Neural progenitor cell (in vitro differentiated cells): ENCODE measurements around the gene SLC27A1.

ENCODE experiments used
- CTCF ChIP-seq: fragments of 200-600 bp; sonication (generic); IDR thresholded peaks from 2 replicates; pipeline ENCODE4 v1.5.1; 2017; ENCODE audit warnings: antibody characterized with exemption, mild to moderate bottlenecking
- EZH2 ChIP-seq: fragments of 200-600 bp; sonication (generic); IDR thresholded peaks from 2 replicates; pipeline ENCODE4 v1.6.1; 2017; ENCODE audit warnings: antibody characterized with exemption, mild to moderate bottlenecking, moderate library complexity
- EZH2phosphoT487 ChIP-seq: fragments of 200-600 bp; sonication (generic); IDR thresholded peaks from 2 replicates; pipeline ENCODE4 v1.6.1; 2017; ENCODE audit warnings: antibody characterized with exemption

- TF ChIP-seq CTCF (peak; percentile 73), EZH2 (no peak), EZH2phosphoT487 (no peak)
Observed at GRCh38 chr19:17424743-17425365, 45.5 kb upstream of the SLC27A1 start.
